IPS DF 6.9 (cell line): ENCODE data around the gene ACSBG1.
"Not testable (repeated sequence)": the region's sequence is repeated elsewhere in the genome, so short reads cannot be mapped to it uniquely, and the experiment has no call there.

Source experiments
- DNase-seq: peaks from one replicate; pipeline ENCODE4 v3.0.0-alpha.2; 2013; ENCODE audit warnings: low read depth, low spot score
- H3K27ac ChIP-seq: one replicate; pipeline ENCODE4 v1.5.1; 2013; ENCODE audit warnings: low read length, control low read depth
- H3K27me3 ChIP-seq: 2 replicates; pipeline ENCODE4 v1.6.1; 2013; ENCODE audit warnings: mild to moderate bottlenecking, low read length; ENCODE audit not compliant: control insufficient read depth, insufficient read depth
- H3K36me3 ChIP-seq: 2 replicates; pipeline ENCODE4 v1.6.1; 2013; ENCODE audit warnings: low read length; ENCODE audit not compliant: control insufficient read depth, insufficient read depth
- H3K4me1 ChIP-seq: 2 replicates; pipeline ENCODE4 v1.6.1; 2013; ENCODE audit warnings: low read length; ENCODE audit not compliant: control insufficient read depth, insufficient read depth
- H3K4me3 ChIP-seq: 2 replicates; pipeline ENCODE4 v1.5.1; 2013; ENCODE audit warnings: mild to moderate bottlenecking, low read length
- H3K9me3 ChIP-seq: 2 replicates; pipeline ENCODE4 v1.6.1; 2013; ENCODE audit warnings: low read length, inconsistent platforms; ENCODE audit not compliant: control insufficient read depth, insufficient read depth
- WGBS: extraction: QIAGEN DNeasy Blood & Tissue Kit; methylation state at CpG from one replicate; pipeline ENCODE4 v1.1.7; 2013; ENCODE audit warnings: mixed read lengths, missing lambda C conversion rate; ENCODE audit not compliant: insufficient read length, insufficient coverage; 5-methylcytosine and 5-hydroxymethylcytosine counted together

The ACSBG1 gene

DNA sequence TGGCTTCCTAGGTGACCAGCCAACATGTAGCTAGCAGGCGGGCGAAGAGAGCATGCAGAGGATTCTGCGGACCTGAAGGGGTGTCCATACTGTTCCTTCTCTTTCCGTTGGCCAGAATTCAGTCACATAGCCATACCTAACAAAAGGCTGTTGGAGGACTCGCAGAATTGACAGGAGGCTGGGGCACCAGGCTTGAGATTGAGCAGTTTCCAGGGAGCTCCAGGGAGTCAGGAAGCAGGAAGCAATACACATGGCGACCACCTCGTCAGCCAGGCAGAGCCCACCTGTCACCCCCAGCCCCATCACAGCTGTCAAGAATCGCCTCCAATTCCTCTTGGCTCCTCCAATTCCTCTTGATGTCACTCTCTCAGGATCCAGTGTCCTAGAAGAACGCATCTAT, 16.8 kb upstream of the ACSBG1 start:
- no peaks in the 10 kb centered on the region for H3K27me3 ChIP-seq
- no peaks in the 10 kb centered on the region for H3K36me3 ChIP-seq
- no peaks in the 10 kb centered on the region for H3K4me1 ChIP-seq
- H3K4me3 ChIP-seq, result no peak overlapping the region
- no peak overlapping the region for H3K27ac ChIP-seq
- H3K9me3 ChIP-seq, result no peaks in the 10 kb centered on the region
- no peak for DNase-seq
- WGBS, result no CpG with 5 or more reads among the region's 9 CpGs

DNA sequence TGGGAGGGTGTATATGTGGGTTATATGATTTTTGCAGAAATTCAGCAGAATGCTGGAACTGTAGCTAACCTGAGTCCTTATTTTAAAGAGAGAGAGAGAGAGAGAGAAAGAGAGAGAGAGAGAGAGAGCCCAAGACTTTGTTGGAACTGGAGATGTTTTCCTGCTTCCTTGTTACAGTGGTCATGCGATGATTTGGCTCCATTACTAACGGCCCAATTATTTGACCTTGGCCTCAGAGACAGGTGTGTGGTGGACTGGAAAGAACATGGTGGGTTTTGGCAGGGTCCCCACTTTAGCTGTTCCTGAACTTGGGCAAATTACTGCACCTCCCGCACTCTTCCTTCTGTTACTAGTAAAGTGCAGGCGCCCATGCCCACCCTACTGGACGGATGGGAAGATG, 14.8 kb upstream of the ACSBG1 start:
- Histone ChIP-seq H3K36me3 (no peaks in the 10 kb centered on the region), H3K4me3 (no peak overlapping the region), H3K4me1 (no peaks in the 10 kb centered on the region), H3K9me3 (no peaks in the 10 kb centered on the region), H3K27me3 (no peaks in the 10 kb centered on the region), H3K27ac (no peak overlapping the region)
- no CpG with 5 or more reads among the region's 5 CpGs for WGBS
- no peak for DNase-seq

DNA sequence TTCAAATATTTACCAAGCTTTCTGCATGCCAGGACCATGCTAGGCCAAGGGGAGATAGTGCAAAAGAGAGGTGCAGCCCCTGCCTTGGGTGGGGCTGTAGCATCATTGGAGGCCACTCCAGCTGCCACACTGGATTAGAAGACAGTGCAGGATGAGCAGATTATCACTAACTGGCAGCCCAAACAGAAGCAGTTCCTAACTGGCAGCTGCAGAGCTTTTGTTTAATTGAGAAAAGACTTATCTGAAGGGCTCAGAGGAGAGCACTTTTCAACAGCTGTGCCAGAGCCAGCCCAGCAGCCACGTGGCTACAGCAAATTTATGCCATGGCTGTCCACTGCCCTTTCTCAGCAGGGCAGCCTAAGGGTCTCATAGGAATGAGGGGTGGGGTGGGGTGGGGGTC, 13.5 kb upstream of the ACSBG1 start:
- DNase-seq, result no peak
- no CpG with 5 or more reads among the region's 1 CpG for whole genome bisulfite sequencing

DNA sequence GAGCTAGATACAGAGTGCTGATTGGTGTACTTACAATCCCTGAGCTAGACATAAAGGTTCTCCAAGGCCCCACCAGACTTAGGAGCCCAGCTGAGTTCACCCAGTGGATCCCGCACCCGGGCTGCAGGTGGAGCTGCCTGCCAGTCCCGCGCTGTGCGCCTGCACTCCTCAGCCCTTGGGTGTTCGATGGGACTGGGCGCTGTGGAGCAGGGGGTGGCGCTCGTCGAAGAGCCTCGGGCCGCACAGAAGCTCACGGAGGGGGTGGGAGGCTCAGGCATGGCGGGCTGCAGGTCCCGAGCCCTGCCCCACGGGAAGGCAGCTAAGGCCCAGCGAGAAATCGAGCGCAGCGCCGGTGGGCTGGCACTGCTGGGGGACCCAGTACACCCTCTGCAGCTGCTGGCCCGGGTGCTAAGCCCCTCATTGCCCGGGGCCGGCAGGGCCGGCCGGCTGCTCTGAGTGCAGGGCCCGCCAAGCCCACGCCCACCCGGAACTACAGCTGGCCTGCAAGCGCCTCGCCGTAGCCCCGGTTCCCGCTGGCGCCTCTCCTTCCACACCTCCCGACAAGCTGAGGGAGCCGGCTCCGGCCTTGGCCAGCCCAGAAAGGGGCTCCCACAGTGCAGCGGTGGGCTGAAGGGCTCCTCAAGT, 11.7 kb upstream of the ACSBG1 start:
- H3K27ac ChIP-seq, H3K36me3 ChIP-seq, H3K4me3 ChIP-seq, H3K4me1 ChIP-seq, DNase-seq, H3K9me3 ChIP-seq, H3K27me3 ChIP-seq: not testable (repeated sequence)
- no CpG with 5 or more reads among the region's 39 CpGs for WGBS

More for the DNA sequence above, 13.5 kb upstream of the ACSBG1 start:
- Histone ChIP-seq H3K4me3 (no peak overlapping the region), H3K36me3 (no peaks in the 10 kb centered on the region), H3K9me3 (no peaks in the 10 kb centered on the region), H3K27me3 (no peaks in the 10 kb centered on the region), H3K27ac (no peak overlapping the region), H3K4me1 (0 out of 2 replicates have a peak, but pooled peaks cover 4% of the 10 kb centered on the region)

DNA sequence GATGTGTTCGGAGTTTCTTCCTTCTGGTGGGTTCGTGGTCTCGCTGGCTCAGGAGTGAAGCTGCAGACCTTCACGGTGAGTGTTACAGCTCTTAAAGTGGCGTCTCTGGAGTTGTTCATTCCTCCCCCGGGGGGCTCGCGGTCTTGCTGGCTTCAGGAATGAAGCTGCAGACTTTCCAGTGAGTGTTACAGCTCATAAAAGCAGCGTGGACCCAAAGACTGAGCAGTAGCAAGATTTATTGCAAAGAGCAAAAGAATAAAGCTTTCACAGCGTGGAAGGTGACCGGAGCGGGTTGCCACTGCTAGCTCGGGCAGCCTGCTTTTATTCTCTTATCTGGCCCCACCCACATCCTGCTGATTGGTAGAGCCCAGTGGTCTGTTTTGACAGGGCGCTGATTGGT, 11.0 kb upstream of the ACSBG1 start:
- WGBS, result no CpG with 5 or more reads among the region's 14 CpGs
- not testable (repeated sequence) for H3K36me3 ChIP-seq, H3K27me3 ChIP-seq, H3K4me1 ChIP-seq, DNase-seq, H3K9me3 ChIP-seq, H3K4me3 ChIP-seq, H3K27ac ChIP-seq

DNA sequence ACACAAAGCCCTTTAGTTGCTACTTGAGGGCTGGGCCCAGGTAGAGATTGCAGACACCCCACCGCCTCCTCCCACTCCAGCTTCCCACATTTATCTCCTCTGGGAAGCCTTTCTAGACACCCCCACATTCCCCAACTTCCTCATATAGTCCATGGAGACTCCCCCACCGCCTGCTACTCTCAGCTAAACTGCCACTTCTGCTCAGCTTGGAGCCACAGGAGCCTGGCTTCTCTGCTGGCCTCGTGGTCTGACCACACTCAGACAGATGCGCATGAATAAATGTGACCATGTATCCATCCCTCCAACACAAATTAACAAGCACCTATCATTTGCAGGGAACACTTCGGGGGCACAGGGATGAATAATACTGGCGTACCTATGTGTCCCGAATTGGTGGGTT, 10.5 kb upstream of the ACSBG1 start:
- H3K36me3 ChIP-seq, result no peaks in the 10 kb centered on the region
- no CpG with 5 or more reads among the region's 7 CpGs for WGBS
- H3K27ac ChIP-seq, result no peak overlapping the region
- no peaks in the 10 kb centered on the region for H3K27me3 ChIP-seq
- H3K4me1 ChIP-seq, result 0 out of 2 replicates have a peak, but pooled peaks cover 4% of the 10 kb centered on the region
- H3K4me3 ChIP-seq, result no peak overlapping the region
- no peaks in the 10 kb centered on the region for H3K9me3 ChIP-seq
- no peak for DNase-seq

DNA sequence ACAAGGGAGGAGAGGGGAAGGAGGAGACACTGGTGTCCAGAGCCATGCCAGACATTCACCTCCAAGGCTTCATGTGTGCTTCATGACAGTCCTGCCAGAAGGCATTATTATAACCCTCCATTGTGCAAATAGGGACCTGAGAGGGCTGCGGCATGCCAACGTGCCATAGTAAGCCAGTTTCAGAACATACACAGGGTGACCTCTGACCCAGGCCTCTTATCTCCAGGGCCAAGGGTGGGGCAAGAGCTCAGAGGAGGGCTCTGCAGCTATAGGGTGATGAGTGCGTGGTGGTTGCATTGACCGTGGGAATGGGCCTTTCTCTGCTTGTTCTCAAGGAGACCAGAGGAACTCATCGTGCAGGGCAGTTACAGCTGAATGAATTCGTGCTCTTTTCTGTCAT, 9.7 kb upstream of the ACSBG1 start:
- Histone ChIP-seq H3K27ac (no peak overlapping the region), H3K4me3 (no peak overlapping the region), H3K27me3 (no peaks in the 10 kb centered on the region), H3K4me1 (0 out of 2 replicates have a peak, but pooled peaks cover 4% of the 10 kb centered on the region), H3K36me3 (no peaks in the 10 kb centered on the region), H3K9me3 (no peaks in the 10 kb centered on the region)
- WGBS, result no CpG with 5 or more reads among the region's 6 CpGs
- DNase-seq, result no peak

DNA sequence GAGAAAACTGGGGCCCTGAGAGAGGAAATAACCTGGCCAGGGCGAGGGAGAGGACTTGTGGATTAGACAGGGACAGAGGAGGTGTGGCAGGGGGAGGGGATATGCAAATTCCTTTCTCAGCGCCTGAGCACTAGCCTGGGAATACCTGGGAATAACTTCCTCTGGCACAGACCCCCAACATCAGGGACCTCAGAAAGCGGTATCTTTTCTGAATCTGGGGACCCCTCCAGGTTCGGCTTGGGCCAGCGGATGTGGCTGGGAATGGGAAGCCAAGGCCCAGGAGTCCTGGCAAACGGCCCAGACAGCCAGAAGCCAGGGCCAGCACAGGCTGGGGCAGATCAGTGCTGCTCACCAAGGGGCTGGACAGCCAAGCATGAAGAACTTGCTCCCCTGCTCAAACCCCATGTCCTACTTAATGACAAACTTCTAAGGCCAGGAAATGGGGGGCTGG, 9.2 kb upstream of the ACSBG1 start:
- no peaks in the 10 kb centered on the region for H3K9me3 ChIP-seq
- no peaks in the 10 kb centered on the region for H3K36me3 ChIP-seq
- no CpG with 5 or more reads among the region's 6 CpGs for WGBS
- no peak overlapping the region for H3K27ac ChIP-seq
- H3K27me3 ChIP-seq, result no peaks in the 10 kb centered on the region
- no peak overlapping the region for H3K4me3 ChIP-seq
- 0 out of 2 replicates have a peak, but pooled peaks cover 4% of the 10 kb centered on the region for H3K4me1 ChIP-seq
- DNase-seq, result peak; percentile 45

DNA sequence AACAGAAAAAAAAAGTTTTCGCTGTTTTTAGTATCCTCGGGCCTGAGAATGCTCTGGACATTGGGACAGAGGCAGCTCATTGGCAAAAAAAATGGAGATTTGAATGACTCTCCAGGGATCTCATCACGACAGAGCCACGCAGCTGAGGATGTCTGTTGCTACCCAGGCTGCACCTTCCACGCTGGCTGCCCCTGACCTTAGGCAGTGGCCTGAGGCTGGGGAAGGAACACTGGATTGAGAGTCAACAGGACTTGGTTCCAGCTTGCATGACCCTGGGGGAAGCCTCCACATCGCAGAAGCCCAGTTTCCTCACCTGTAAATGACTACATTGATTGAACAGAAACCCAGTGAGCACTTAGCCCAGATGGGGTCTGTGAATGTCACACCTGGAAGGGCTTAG, 8.7 kb upstream of the ACSBG1 start:
- Histone ChIP-seq H3K4me3 (no peak overlapping the region), H3K9me3 (no peaks in the 10 kb centered on the region), H3K27me3 (no peaks in the 10 kb centered on the region), H3K27ac (no peak overlapping the region), H3K4me1 (0 out of 2 replicates have a peak, but pooled peaks cover 4% of the 10 kb centered on the region), H3K36me3 (no peaks in the 10 kb centered on the region)
- WGBS, result no CpG with 5 or more reads among the region's 6 CpGs
- DNase-seq, result no peak

DNA sequence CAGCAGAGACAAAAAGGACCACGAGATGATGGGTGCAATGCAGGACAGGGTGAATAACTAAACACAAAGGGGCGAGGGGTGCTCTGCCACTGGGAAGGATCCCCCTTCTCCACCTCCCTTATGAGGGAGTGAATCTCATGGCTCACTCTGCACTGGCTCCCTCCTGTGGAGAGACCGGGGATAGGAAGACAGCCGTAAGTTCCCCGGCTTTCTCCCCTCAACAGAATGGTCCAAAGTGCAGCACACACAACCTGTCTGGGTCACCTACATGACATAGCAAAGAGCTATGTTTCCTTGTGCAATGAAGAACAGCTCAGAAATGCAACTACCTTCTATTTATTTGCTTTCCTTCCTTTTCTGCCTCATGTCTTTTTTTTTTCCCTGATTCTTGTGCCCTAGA, 7.8 kb upstream of the ACSBG1 start:
- 0 out of 2 replicates have a peak, but pooled peaks cover 4% of the 10 kb centered on the region for H3K4me1 ChIP-seq
- H3K27me3 ChIP-seq, result no peaks in the 10 kb centered on the region
- no peak overlapping the region for H3K27ac ChIP-seq
- no CpG with 5 or more reads among the region's 5 CpGs for whole genome bisulfite sequencing
- H3K36me3 ChIP-seq, result no peaks in the 10 kb centered on the region
- no peak overlapping the region for H3K4me3 ChIP-seq
- DNase-seq, result no peak
- no peaks in the 10 kb centered on the region for H3K9me3 ChIP-seq

DNA sequence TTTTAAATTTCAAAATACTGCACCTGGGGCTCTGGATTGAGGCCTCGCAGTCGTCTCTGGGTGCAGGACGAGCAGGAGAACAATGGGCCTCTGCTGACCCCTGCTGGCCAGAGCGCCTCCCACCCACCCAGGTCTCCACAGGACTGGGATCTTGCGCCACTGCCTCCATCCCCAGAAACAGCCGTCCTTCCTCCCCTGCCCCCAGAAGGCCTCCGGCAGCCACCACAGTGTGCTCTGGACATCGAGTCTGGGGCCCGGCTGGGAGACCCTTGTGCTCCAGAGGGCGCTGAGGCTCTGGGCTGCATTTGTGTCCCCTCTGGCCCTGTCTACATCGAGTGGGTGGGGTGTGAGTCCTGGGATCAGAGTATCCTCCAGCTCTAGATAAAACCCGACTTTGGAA, 6.7 kb upstream of the ACSBG1 start:
- H3K27me3 ChIP-seq, result no peaks in the 10 kb centered on the region
- H3K9me3 ChIP-seq, result no peaks in the 10 kb centered on the region
- 0 out of 2 replicates have a peak, but pooled peaks cover 4% of the 10 kb centered on the region for H3K4me1 ChIP-seq
- no CpG with 5 or more reads among the region's 12 CpGs for WGBS
- no peaks in the 10 kb centered on the region for H3K36me3 ChIP-seq
- H3K27ac ChIP-seq, result no peak overlapping the region
- peak; percentile 71 for DNase-seq
- H3K4me3 ChIP-seq, result no peak overlapping the region
